DOHH2 (cell line): ENCODE data around the gene ABLIM1.

ENCODE experiments used
- H3F3A ChIP-seq: fragments of 200-600 bp; sonication (generic), shearing (Covaris generic); 2 replicates; pipeline ENCODE4 v1.6.0; 2016; ENCODE audit warnings: antibody characterized with exemption, mild to moderate bottlenecking; ENCODE audit not compliant: control insufficient read depth, insufficient read depth
- H3K27ac ChIP-seq: fragments of 200-600 bp; sonication (generic); 2 replicates; pipeline ENCODE4 v1.5.1; 2014; ENCODE audit warnings: low read depth, mild to moderate bottlenecking, low read length, moderate library complexity
- H3K27me3 ChIP-seq: fragments of 200-600 bp; sonication (generic); 2 replicates; pipeline ENCODE4 v1.6.1; 2014; ENCODE audit warnings: mild to moderate bottlenecking, low read length, mixed read lengths; ENCODE audit not compliant: control insufficient read depth
- H3K36me3 ChIP-seq: fragments of 200-600 bp; sonication (generic); 2 replicates; pipeline ENCODE4 v1.6.1; 2014; ENCODE audit warnings: mild to moderate bottlenecking, low read length, moderate library complexity, mixed read lengths; ENCODE audit not compliant: control insufficient read depth
- H3K4me1 ChIP-seq: fragments of 200-600 bp; sonication (generic); 2 replicates; pipeline ENCODE4 v1.6.1; 2014; ENCODE audit warnings: mild to moderate bottlenecking, low read length, mixed read lengths; ENCODE audit not compliant: control insufficient read depth
- H3K4me2 ChIP-seq: fragments of 200-600 bp; sonication (generic); 2 replicates; pipeline ENCODE4 v1.6.0; 2014; ENCODE audit warnings: mild to moderate bottlenecking, low read length, moderate library complexity
- H3K4me3 ChIP-seq: fragments of 200-600 bp; sonication (generic); 2 replicates; pipeline ENCODE4 v1.5.1; 2014; ENCODE audit warnings: mild to moderate bottlenecking, low read length, mixed read lengths
- H3K79me2 ChIP-seq: fragments of 200-600 bp; sonication (generic); 2 replicates; pipeline ENCODE4 v1.6.1; 2014; ENCODE audit warnings: mild to moderate bottlenecking, low read length, mixed read lengths; ENCODE audit not compliant: control insufficient read depth
- H3K9me2 ChIP-seq: fragments of 200-600 bp; sonication (generic); replicated peaks from 2 replicates; pipeline ENCODE4 v1.6.1; 2014; ENCODE audit warnings: mild to moderate bottlenecking, low read length, mixed read lengths; ENCODE audit not compliant: control insufficient read depth
- H3K9me3 ChIP-seq: fragments of 200-600 bp; sonication (generic); 2 replicates; pipeline ENCODE4 v1.6.1; 2014; ENCODE audit warnings: antibody characterized with exemption, low read length, mixed read lengths; ENCODE audit not compliant: control insufficient read depth, insufficient read depth
- H4K20me1 ChIP-seq: fragments of 200-600 bp; sonication (generic); 2 replicates; pipeline ENCODE4 v1.6.0; 2014; ENCODE audit warnings: low read depth, mild to moderate bottlenecking, antibody characterized with exemption, low read length, moderate library complexity; ENCODE audit not compliant: control insufficient read depth, insufficient read depth
- EZH2phosphoT487 ChIP-seq: fragments of 200-600 bp; sonication (generic); IDR thresholded peaks from 2 replicates; pipeline ENCODE4 v1.6.1; 2017; ENCODE audit warnings: borderline replicate concordance, mild to moderate bottlenecking, antibody characterized with exemption, low read length, moderate library complexity, mixed read lengths
- TF ChIP-seq, protein P1 (sequence below): fragments of 200-600 bp; sonication (generic); IDR thresholded peaks from one replicate; pipeline ENCODE4 v1.5.1; 2014; ENCODE audit warnings: antibody characterized with exemption, mild to moderate bottlenecking, low read depth, low read length; ENCODE audit not compliant: poor library complexity, severe bottlenecking

The ABLIM1 gene

DNA sequence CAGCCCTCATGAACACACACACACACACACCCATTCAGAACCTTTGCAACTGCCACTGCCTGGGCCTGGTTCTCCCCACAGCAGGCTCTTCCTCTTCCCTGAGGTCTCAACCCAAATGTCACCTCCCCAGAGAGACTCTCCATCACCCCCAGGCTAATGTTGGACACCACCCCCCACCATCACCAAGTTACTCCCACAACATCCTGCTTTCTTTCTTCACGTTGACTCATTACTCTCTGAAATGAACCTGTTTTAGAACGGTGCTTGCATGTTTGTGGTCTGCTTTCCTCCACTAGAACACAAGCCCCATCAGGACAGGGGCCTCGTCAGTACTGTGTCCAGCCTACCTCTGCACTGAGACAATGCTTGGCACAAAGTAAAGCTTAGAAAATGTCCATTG, 269.8 kb downstream of the ABLIM1 start:
- no peaks in the 10 kb centered on the region for H3K4me1 ChIP-seq
- peaks cover 15% of the 10 kb centered on the region for H3K27me3 ChIP-seq
- H3K27ac ChIP-seq, result no peak overlapping the region
- H3K4me2 ChIP-seq, result no peak overlapping the region
- H3K4me3 ChIP-seq, result no peak overlapping the region
- no peaks in the 10 kb centered on the region for H3F3A ChIP-seq
- no peaks in the 10 kb centered on the region for H4K20me1 ChIP-seq
- H3K9me2 ChIP-seq, result no peaks in the 10 kb centered on the region
- H3K79me2 ChIP-seq, result no peaks in the 10 kb centered on the region
- no peak for TF ChIP-seq EZH2phosphoT487
- TF ChIP-seq, protein P1, sequence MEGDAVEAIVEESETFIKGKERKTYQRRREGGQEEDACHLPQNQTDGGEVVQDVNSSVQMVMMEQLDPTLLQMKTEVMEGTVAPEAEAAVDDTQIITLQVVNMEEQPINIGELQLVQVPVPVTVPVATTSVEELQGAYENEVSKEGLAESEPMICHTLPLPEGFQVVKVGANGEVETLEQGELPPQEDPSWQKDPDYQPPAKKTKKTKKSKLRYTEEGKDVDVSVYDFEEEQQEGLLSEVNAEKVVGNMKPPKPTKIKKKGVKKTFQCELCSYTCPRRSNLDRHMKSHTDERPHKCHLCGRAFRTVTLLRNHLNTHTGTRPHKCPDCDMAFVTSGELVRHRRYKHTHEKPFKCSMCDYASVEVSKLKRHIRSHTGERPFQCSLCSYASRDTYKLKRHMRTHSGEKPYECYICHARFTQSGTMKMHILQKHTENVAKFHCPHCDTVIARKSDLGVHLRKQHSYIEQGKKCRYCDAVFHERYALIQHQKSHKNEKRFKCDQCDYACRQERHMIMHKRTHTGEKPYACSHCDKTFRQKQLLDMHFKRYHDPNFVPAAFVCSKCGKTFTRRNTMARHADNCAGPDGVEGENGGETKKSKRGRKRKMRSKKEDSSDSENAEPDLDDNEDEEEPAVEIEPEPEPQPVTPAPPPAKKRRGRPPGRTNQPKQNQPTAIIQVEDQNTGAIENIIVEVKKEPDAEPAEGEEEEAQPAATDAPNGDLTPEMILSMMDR, result no peak
- no peaks in the 10 kb centered on the region for H3K36me3 ChIP-seq
- H3K9me3 ChIP-seq, result no peaks in the 10 kb centered on the region

DNA sequence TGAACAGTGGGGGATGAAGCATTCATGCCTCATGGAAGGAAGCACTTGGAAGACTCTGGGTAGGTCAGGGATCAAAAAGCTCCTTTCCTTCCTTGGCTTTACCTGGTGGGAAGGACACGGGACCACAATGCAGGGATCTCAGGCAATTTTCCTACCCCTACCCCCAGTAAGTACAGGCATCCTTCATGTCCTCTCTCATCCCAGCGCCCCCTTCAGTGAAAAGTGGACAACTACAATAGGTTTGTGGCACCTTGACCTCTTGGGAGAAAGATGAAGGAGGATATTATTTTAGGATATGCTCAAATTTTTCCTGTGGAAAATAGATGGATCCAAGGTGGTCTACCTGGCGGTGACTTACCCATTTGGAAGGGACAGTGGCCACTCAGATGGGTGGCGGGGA, 270.3 kb downstream of the ABLIM1 start:
- no peaks in the 10 kb centered on the region for H3K4me1 ChIP-seq
- TF ChIP-seq, protein P1, result peak; percentile 39
- TF ChIP-seq EZH2phosphoT487, result no peak

DNA sequence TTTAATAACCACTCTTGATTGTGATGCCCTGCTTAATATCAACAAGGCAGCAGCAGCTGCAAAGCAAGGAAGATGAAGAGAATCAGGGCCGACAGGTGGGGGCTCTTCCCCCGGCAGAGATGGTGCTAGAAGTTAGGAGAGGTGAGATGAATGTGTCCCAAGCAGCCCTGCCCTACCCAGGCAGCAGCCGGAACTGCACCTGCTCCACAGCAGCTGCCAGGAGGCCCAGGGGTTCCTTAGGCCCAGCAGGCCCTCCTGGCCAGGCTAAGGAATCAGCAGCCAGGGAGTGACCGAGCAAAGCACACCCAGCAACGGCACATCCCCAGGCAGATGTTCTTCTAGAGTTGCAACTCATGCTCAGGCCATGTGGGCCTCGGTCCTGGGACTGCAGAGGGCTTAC, 271.6 kb downstream of the ABLIM1 start:
- TF ChIP-seq, protein P1, result no peak
- TF ChIP-seq EZH2phosphoT487, result no peak
- Histone ChIP-seq H3K36me3 (no peaks in the 10 kb centered on the region), H3K9me3 (no peaks in the 10 kb centered on the region), H3K4me2 (no peak overlapping the region), H3K79me2 (no peaks in the 10 kb centered on the region), H3K4me1 (no peaks in the 10 kb centered on the region), H3K27ac (no peak overlapping the region), H4K20me1 (no peaks in the 10 kb centered on the region), H3F3A (no peaks in the 10 kb centered on the region), H3K9me2 (no peaks in the 10 kb centered on the region), H3K4me3 (no peak overlapping the region), H3K27me3 (peaks cover 8% of the 10 kb centered on the region; the same call in 1 of the 2 replicates)

More for the DNA sequence above, 270.3 kb downstream of the ABLIM1 start:
- H3K9me2 ChIP-seq, result no peaks in the 10 kb centered on the region
- H3K4me3 ChIP-seq, result no peak overlapping the region
- no peaks in the 10 kb centered on the region for H3K9me3 ChIP-seq
- H4K20me1 ChIP-seq, result no peaks in the 10 kb centered on the region
- H3K4me2 ChIP-seq, result no peak overlapping the region
- H3K36me3 ChIP-seq, result no peaks in the 10 kb centered on the region
- H3K27ac ChIP-seq, result no peak overlapping the region
- no peaks in the 10 kb centered on the region for H3K79me2 ChIP-seq
- no peaks in the 10 kb centered on the region for H3F3A ChIP-seq
- peaks cover 12% of the 10 kb centered on the region for H3K27me3 ChIP-seq
